Measurements from ENCODE around the gene ADGRB3.
"Not testable (repeated sequence)": the region's sequence is repeated elsewhere in the genome, so short reads cannot be mapped to it uniquely, and the experiment has no call there.

DNA sequence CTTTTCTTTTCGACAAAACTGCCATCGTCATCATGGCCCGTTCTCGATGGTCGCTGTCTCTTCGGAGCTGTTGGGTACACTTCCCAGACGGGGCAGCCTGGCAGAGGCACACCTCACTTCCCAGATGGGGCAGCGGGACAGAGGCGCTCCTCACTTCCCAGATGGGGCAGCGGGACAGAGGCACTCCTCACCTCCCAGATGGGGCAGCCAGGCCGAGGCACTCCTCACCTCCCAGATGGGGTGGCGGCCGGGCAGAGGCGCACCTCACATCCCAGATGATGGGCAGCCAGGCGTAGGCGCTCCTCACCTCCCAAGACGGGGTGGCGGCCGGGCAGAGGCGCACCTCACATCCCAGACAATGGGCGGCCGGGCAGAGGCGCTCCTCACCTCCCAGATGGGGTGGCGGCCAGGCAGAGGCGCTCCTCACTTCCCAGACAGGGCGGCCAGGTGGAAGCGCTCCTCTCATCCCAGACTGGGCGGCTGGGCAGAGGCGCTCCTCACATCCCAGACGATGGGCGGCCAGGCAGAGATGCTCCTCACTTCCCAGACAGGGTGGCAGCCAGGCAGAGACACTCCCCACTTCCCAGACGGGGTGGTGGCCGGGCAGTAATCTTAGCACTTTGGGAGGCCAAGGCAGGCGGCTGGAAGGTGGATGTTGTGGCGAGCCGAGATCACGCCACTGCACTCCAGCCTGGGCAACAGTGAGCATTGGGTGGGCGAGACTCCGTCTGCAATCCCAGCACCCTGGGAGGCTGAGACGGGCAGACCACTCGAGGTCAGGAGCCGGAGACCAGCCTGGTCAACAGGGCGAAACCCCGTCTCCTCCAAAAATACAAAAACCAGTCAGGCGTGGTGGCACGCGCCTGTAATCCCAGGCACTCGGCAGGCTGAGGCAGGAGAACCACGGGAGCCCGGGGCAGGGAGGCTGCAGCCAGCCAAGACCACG lies 486.7 kb downstream of the ADGRB3 start:
- TF ChIP-seq POLR2A, POLR2AphosphoS5 (IDR thresholded peaks at IDR 0.05): not testable (repeated sequence)
- TF ChIP-seq, protein P1, sequence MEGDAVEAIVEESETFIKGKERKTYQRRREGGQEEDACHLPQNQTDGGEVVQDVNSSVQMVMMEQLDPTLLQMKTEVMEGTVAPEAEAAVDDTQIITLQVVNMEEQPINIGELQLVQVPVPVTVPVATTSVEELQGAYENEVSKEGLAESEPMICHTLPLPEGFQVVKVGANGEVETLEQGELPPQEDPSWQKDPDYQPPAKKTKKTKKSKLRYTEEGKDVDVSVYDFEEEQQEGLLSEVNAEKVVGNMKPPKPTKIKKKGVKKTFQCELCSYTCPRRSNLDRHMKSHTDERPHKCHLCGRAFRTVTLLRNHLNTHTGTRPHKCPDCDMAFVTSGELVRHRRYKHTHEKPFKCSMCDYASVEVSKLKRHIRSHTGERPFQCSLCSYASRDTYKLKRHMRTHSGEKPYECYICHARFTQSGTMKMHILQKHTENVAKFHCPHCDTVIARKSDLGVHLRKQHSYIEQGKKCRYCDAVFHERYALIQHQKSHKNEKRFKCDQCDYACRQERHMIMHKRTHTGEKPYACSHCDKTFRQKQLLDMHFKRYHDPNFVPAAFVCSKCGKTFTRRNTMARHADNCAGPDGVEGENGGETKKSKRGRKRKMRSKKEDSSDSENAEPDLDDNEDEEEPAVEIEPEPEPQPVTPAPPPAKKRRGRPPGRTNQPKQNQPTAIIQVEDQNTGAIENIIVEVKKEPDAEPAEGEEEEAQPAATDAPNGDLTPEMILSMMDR (IDR thresholded peaks at IDR 0.05): not testable (repeated sequence)

Data from breast epithelium (tissue), 3 donors.